NCI-H1694 (cell line): ENCODE results near the gene MTMR12.
A peak's percentile ranks its signal among the peaks of the same experiment; 100 is the strongest.
"Not testable (repeated sequence)": the region's sequence is repeated elsewhere in the genome, so short reads cannot be mapped to it uniquely, and the experiment has no call there.

ENCODE experiments used
- DNase-seq: peaks from one replicate; lab custom pipeline; 2025; lab: John Stamatoyannopoulos, UW

MTMR12 gene

DNA sequence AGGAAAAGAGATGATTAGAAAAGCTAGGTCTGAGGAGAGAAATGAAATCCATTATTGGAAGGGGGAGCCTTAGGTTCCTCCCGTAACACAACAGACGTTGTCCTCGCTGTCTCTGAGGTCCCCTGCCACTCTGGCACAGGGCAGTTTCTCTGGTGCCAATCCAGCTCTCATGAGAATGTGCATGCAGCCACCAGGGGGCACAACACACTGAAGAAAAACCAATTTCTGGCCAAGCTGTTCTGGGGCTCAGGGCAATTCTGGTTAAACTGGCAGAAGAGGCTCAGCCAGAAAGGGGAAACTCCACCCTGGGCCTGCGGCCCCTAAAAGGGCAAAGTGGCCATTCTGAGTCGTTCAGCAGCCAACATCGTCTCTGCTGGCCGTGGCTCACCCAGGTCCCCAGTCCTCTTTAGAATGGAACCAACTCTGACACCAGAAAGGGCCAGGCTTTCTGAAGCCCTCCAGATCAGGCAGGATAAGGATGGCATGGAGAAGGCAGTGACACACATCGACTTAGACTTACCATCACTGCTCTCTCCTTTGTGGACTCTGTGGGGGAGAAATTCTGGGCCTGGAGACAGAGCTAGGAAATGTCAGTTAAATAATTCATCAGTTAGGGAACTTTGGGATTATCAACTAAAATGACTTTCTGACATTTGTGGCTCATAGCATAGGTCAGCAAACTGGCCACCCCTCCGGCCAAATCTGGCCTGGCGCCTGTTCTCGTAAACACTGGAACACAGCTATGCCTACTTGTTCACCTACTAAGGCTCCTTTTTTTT is 80.1 kb downstream of the MTMR12 start:
- DNase-seq = peak; percentile 90

DNA sequence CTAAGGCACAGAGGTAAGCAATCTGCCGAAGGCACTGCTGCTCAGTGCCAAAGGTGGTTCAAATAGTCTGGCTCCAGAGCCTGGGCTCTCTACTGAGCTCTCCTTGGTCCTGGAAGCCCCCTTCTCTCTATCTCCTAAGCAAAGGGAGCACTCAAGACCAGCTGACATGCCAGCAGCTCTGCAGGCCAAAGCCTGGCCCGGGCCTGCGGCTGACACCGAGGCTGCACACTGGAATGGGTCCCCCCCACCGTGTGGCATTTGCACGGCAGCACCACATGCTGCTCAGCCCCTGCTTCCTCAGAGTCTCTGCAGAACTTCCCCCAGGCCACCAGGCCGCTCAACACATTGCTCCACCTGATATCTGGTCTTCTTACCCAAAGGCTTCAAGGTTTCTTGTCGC is 80.8 kb downstream of the MTMR12 start:
- DNase-seq = no peak

DNA sequence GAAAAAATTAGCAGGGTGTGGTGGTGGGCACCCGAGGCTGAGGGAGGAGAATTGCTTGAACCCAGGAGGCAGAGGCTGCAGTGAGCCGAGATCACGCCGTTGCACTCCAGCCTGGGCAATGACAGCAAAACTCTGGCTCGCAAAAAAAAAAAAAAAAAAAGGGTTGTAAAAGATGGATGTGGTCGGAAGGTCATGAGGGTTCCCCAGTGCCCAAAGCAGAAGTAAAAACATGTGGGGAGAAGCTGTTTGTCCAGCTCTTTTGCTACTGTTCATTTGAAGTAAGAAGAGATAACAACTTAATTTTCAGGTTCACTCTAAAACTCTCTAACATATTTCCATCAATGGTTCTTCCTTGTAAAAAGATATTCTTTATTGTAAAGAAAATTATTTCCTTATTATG is 81.5 kb downstream of the MTMR12 start:
- DNase-seq = no peak

DNA sequence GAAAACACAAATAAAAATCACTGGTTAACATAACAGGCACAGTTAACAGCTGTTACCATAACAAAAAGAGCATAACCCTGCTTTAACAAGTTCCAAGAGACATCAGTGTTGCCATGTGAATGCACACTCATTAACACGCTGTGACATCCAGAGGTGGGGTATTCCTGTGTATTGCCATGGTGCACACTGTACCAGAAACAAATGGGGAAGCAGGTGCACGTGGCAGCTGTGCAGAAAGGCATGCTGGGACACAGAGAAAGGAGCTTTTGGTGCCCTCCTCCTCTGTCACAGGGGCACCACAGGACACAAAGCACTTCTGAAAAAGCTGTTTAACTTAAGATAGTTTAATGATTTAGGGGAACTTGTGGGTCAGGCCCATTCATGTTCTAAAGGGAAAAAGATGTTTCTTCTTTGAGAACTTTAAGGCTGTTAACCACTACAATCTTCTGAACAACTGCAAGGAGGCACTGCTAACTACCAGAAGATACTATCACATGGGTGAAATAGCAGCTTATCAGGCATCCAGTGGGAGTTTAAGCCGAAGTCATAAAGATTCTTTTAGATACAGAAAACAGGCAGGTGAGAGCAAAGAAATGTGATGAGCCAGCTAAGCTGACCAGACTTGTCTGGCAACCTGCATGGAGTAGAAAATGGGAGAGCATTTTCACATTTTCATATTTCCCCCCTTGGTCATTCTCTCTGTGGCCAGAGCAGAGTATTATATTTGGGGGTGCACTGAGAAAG is 82.2 kb downstream of the MTMR12 start:
- DNase-seq = peak; percentile 63

DNA sequence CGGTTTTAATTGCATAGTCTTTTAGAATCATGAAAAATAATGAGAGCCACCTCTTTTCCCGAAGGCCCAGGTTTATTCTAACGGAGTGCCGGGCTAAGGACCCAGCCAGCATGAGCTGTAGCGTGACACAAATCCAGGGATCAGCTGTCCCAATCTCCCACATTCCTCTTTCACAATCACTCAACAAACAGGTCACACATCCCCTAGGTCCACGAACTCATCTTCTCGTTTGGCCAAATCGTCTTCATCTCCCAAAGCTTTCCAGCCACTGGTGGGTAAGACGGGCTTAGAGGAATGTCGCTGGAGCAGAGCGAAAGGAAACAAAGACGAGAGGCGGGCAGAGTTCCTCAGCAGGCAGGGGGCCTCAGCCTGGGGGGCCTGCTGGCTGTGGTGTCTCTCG is 83.2 kb downstream of the MTMR12 start:
- DNase-seq = no peak

DNA sequence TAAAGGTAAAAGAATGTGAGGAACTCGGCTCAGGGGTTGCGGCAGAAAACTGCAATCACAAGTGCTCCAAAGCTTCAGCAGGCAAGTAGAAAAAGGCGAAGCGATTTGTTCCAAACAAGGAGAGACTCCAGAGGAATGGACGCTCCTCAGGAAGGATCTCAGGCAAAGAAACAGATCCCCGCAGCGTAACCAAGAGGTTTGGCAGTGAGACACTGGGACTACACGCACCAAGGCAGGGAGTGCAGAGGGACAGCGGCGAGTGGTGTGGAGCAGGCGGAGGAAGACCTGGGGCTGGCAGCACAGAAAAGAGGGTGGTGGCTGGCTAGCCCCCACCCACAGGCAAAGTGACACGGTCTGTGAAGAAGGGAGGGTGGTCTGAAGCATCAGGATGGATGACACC is 83.9 kb downstream of the MTMR12 start:
- DNase-seq = no peak

DNA sequence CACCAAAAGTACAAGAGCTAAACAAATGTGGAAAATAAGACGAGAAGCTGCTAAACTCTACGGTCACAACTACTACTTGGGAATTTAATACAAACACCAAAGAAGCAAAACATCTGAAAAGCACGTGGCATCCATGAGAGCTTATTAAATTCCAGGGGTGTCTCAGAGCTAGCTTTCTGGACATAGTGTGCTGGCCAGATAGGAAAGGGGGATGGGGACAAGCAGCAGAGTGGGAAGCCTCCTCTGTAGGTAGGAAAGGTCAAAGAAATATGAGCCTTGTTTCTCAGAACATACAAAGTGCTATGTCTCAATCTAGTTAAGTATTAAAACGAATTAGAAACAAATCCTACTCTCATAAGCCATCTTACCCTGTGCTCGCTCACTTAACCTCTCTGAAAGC is 87.3 kb downstream of the MTMR12 start:
- no peak for DNase-seq

DNA sequence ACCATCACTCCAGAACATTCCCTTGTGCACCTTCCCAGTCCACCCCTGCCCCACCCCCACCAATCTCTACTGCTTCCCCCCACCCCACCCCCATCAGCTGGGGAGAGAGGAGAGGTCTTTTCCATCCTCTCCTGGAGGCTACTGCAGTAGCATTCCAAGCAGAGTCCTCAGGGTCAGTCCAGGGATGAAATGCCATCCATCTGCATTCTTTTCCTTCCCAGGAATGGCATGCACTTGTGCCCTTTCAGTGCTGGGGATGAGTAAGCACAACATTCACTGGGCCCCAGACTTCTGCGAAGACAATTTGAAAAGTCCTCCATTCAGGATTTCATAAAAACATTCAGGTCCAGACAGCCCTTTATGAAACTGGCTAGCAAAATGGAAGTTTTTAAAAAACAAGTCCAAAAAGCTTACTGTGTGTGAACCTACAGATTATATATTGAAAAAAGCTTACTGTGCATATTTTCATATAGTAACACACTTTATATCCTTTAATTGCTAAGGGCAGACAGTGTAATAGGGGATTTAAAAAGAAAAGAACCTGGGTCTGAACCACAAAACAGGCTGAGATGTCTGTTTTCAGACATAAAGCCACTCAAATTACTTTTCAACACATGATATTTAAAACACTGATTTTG is 88.6 kb downstream of the MTMR12 start:
- DNase-seq = no peak

DNA sequence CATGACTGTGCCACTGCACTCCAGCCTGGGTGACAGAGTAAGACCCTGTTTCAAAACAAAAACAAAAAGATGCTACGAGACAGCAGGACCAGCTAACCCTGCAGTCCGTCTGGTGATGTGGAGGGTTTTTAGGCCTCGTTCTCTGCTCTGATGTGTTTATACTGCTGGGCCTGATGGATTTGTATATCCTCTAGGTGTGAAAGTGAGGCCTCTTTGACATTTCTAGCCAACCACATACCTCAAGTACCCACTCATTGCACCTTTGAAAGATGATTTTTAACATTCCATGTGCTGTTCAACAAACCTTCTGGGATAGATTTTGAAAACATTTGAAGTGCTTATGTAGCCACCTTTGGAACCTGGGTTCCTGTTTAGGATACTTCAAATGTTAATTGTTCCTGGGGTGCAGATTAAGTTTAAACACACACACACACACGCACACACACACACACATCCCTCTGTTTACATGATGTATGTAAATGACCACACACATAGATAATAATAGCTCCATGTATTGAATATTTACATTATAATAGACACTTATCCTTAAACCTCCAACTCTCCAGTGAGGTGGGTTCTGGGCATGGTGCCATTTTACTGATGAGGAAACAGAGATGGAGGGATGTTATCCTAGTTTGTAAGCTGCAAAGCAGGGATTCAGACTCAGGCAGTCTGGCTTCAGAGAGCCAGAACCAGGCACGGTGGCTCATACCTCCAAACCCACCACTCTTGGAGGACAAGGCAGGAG is 89.8 kb downstream of the MTMR12 start:
- DNase-seq = no peak

DNA sequence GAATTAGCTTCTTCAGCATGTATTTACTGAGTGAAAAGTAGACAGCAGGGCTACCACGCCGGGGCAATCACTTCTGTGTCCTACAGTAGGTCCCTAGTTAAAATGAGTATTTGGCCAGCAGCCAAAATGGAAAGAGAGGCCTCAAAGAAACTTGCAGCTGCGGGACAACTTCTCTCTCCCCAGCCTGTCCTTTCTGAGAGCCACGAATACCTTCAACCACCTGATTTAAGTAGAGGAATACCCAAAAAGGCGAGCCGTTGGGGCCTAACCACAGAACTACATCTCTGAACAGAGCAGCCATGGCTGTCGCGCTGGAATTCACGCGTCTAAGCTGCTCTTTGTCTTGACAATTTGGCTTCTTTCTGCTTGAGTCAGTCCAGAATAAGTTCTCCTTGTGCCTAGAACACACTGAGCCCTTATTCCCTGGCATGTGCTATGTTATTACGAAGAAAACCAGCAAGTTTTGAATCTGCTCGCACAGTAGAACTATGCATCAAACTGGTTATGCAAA is 94.8 kb downstream of the MTMR12 start:
- DNase-seq = no peak

DNA sequence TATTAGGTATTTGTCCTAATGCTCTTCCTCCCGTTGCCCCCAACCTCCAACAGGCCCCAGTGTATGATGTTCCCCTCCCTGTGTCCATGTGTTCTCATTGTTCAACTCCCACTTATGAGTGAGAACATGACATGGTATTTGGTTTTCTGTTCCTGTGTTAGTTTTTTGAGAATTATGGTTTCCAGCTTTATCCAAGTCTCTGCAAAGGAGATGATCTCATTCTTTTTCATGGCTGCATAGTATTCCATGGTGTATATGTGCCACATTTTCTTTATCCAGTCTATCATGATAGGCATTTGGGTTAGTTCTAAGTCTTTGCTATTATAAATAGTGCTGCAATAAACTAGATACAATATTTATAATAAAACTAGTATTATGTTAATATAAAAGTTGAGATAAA is 98.4 kb downstream of the MTMR12 start:
- not testable (repeated sequence) for DNase-seq

DNA sequence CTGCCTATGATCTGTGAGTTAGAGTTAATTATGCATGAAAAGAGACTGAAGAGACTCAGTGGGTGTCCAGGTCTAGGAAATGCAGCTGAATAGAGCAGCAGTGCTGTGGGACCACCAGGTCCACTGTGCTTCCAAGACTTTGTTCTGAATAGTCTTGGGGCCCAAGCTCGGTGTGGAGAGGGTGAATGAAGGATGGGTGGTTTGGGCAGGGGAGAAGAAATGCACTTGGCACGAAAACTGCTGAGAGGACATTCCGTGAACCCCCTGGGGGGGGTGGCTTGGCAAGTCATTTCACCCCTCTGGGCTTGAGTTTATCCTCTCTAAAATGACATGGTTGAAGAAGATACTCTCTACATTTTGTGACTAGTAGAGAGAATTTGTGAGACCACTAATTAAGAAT is 102.6 kb downstream of the MTMR12 start:
- DNase-seq = no peak

DNA sequence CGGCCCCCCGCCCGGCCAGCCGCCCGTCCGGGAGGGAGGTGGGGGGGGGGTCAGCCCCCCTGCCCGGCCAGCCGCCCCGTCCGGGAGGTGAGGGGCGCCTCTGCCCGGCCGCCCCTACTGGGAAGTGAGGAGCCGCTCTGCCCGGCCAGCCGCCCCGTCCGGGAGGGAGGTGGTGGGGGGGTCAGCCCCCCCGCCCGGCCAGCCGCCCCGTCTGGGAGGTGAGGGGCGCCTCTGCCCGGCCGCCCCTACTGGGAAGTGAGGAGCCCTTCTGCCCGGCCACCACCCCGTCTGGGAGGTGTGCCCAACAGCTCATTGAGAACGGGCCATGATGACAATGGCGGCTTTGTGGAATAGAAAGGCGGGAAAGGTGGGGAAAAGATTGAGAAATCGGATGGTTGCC is 103.9 kb downstream of the MTMR12 start:
- DNase-seq = not testable (repeated sequence)

DNA sequence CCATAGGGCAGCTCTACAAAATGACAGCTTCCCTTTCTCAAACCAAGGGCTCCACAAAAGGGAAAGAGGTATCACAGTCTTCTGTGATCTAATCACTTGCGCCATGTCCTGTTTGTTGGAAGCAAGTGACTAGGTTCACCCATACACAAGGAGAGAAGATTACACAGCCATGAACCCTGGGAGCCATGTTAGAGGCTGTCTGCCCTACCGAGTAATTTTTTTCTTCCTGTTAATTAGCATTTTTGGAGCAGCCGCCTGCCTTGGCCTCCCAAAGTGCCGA is 105.4 kb downstream of the MTMR12 start:
- DNase-seq = no peak

DNA sequence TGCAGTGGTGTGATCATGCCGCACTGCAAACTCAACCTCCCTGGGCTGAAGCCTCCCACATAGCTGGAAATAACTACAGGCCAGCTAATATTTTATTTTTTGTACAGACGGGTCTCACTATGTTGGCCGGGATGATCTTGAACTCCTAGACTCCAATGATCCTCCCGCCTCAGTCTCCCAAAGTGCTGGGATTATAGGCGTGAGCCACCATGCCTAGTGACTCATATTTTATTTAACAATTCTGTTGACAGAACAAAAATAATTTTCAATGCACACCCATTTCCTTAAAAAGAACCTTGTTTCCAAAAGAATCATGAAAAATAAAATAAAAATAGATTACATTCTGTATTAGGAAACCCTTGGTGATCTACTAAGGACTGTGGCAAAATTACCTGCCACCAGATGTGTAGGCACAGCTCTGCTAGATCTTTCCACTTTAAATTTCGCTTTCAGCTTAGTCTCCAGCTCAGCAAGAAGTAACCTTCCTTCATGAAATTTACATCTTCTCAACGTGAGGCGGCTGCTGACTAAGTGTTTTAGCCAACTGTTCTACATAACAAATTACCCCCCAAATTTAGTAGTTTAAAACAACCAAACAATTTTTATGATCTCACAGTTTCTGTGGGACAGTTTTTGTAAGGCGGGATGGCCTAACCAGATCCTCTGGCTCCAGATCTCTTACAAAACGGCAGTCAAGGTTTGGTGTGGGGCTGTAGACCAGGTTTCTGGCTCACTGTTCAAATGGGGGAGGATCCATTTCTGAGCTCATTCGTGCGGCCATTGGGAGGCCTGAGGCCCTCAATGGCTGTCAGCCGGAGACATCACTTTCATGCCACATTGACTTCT is 106.0 kb downstream of the MTMR12 start:
- no peak for DNase-seq

DNA sequence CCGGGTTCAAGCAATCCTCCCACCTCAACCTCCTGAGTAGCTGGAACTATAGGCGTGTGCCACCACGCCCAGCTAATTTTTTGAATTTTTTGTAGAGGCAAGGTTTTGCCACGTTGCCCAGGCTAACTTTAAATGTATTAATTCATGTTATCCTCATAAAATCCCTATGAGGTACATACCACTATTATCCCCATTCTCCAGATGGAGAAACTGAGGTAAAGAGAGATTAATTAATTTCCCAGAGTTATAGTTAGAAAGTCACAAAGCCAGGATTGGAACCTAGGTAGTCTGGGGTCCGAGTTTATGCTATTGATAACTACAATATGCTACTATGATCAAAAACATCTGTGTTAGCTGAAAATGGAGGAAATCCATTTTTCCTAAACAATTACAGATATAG is 106.7 kb downstream of the MTMR12 start:
- no peak for DNase-seq

DNA sequence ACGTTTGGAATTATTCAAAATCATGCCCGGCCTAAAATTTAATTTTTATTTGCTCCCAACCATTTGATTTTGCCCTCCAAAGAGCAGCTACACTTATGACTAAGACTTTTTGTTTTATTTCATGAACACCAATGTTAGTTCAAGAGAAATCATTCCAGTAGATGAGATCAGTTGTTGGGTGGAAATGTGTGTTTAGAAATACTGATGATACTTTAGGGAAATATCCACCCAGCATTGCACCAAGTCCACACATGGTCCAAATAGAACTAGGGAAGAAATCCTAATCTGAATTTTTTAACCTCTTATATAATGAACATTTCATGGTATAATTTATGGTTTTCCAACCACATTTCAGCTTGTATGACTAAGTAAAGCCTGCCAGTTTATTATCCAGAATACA is 110.3 kb downstream of the MTMR12 start:
- no peak for DNase-seq

DNA sequence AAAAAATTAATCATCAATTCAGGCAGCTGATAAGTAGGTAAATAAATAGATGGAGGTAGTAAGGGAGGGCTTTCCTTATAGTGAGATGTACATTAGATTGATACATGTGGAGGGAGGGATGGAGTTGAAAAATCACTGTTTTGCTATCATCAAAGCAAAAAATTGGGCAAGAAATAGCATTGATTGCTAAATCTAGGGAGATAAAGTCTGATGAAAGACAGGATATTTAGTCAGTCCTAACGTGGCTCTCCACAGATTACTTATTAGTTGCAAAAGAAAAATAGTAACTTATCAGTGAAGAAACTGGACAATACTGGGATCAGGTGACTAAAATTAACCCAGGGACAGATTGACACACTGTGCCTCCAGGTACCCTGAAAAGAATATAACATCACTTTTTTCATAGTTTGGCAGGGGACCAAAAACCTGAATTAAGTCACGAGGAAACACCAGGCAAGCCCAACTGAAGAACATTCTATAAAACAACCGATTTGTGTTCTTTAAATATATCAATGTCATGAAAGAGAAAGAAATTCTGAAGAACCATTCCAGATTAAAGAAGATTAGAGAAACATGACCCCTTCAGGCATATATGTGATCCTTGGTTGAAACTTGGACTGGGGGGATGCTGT is 111.5 kb downstream of the MTMR12 start:
- DNase-seq = no peak

DNA sequence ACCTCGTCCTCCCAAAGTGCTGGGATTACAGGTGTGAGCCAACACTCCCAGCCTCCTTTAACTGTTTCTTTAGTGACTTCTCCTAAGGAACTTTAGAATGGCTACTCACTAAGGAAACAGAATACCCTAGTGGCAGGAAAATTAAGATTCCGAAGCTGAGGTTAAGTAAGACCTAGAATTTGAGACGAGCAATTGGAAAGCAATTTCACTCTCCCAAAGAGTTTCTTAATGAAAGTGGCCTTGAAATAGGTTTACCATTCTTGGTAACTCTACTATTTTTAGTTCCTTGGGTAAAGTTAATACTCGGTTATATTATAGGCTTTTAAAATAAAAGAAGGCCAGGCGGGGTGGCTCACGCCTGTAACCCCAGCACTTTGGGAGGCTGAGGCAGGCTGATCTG is 115.7 kb downstream of the MTMR12 start:
- no peak for DNase-seq

DNA sequence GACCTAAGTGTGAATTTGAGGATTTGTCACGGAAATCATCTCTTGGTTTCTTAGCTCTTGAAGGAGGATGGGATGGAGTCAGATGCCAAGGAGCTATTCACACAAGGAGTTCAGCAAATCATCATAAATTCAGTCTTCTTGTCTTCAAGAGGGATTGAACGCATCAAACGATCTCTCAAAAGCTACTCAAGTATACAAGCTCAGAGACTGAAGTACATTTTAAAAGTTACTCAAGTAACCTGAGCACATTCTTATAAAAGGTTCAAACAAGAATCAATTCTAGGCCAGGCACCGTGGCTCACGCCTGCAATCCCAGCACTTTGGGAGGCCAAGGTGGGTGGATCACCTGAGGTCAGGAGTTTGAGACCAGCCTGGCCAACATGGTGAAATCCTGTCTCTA is 117.5 kb downstream of the MTMR12 start:
- DNase-seq = no peak

DNA sequence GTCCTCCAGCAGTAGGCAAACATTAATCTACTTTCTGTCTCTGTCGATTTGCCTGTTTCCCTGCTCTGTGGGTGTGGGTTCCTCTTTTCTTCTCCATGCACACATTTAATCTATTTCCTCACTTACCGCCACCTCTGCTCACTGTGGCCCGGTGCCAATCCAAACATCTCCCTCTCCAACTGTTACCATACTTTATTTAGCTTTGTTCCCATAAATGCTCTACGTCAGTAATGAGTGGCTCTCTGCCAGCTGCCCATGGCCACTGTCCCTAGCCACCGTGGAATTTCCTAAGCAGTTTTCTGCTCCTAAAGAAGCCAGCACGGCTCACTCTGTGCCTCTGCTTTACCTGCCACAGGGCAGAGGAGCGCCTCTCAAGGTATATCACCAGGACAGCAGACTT is 119.1 kb downstream of the MTMR12 start:
- peak; percentile 87 for DNase-seq
